GM19467 (cell line): ENCODE data around the gene RYR1.
A peak's percentile ranks its signal among the peaks of the same experiment; 100 is the strongest.
"Not testable (repeated sequence)": the region's sequence is repeated elsewhere in the genome, so short reads cannot be mapped to it uniquely, and the experiment has no call there.

Experiments
- ATAC-seq: cut with Tn5 transposase; IDR thresholded peaks from one replicate; pipeline ENCODE4 v1.9.1; 2021; ENCODE audit warnings: mild to moderate bottlenecking, moderate library complexity; ENCODE audit not compliant: unreplicated experiment

Gene RYR1

GRCh38 chr19:38399537-38399936 lies 34.0 kb upstream of the RYR1 start:
- no peak for ATAC-seq

- ATAC-seq: no peak
These were observed 33.1 kb upstream of the RYR1 start for GRCh38 chr19:38400361-38400760.

GRCh38 chr19:38401148-38401547 lies 32.3 kb upstream of the RYR1 start:
- no peak for ATAC-seq

GRCh38 chr19:38402623-38402966 lies 30.9 kb upstream of the RYR1 start:
- no peak for ATAC-seq

GRCh38 chr19:38402967-38403674 lies 30.4 kb upstream of the RYR1 start, which contains the start of gene FAM98C:
FAM98C (plus strand) TSS chr19:38403093; CDS start chr19:38403154, 61 bp downstream.
- ATAC-seq: peak; percentile 80

DNA sequence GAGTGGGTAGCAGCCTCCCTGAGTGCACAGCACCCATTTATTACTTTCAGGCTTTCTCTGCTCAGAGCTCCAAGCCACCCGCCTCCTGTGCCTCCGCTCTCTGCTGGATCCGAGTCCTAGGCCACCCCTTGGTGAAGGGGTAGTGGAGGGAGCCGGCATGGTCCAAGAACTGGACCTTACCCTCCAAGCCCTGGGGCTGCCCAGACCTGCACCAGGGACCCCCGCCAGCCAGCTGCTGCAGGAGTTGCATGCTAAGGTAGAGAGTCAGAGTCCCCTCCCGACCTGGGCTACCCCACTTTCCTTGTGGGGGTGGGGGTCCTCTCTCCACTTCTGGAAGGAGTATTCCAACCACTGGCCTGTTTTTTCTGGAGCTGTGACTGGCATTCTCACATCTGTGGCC lies 28.6 kb upstream of the RYR1 start:
- ATAC-seq: no peak

DNA sequence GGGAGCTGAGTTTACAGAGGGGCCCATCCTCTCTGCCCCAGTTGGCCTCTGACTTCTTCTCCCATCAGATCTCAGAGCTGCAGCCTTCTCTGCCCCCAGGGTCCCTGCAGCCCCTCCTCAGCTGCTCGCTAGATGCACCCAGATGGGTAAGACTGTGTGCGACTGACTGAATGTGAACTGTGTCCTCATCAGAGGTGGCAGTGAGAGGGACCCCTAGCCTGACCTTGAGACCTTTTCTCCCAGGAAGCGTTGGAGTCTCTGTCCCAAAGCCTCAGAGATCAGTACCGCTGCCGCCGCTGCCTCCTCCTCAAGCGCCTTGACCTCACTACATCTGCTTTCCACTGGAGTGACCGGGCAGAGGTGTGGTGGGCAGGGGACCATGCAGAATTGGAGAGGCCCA lies 28.2 kb upstream of the RYR1 start:
- no peak for ATAC-seq

GRCh38 chr19:38409631-38410133 lies 23.8 kb upstream of the RYR1 start:
- ATAC-seq: no peak

DNA sequence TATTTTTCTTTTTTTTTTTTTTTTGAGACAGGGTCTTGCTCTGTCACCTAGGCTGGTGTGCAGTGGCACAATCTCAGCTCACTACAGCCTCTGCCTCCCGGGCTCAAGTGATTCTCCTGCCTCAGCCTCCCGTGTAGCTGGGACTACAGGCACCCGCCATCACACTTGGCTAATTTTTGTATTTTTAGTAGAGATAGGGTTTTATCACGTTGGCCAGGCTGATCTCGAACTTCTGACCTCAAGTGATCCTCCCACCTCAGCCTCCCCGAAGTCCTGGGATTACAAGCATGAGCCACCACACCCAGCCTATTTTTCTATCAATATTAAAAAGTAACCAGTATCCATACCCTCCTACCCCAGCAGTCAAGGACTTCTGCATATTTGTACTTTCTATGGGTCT lies 23.1 kb upstream of the RYR1 start:
- not testable (repeated sequence) for ATAC-seq

- no peak for ATAC-seq
These were observed 22.3 kb upstream of the RYR1 start for GRCh38 chr19:38411041-38411712.

DNA sequence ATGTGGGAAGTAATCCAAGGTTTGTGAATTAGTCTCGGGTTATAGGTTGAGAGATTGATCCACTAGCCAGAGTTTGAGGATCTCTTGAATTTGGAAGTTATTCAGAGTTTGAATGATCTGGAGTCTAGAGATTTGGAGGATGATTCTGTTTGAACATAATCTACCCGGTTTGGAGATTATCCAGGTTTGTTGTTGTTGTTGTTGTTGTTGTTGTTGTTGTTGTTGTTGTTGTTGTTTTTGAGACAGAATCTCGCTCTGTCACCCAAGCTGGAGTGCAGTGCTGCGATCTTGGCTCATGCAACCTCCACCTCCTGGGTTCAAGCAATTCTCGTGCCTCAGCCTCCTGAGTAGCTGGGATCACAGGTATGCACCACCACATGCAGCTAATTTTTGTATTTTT lies 21.6 kb upstream of the RYR1 start:
- not testable (repeated sequence) for ATAC-seq

DNA sequence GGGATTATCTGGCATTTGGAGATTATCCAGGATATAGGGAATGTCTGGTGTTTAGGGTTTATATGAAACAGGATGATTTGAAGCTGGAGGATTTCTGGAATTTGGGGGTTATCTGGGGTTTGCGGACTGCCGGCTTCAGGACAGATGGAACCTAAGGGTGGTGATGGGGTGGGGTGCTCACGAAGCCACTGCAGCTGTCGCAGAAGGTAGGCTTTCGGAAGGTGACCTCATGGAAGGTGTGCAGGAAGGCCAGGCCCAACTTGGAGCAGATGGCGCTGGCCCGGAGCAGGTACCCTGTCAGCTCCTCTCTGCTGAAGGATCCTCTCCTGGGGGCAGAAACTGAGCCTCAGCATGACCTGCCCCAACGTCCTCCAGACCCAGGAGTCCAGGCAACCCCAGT lies 21.0 kb upstream of the RYR1 start:
- no peak for ATAC-seq

GRCh38 chr19:38412961-38413360 lies 20.5 kb upstream of the RYR1 start:
- ATAC-seq: no peak

GRCh38 chr19:38413416-38413815 lies 20.1 kb upstream of the RYR1 start:
- no peak for ATAC-seq

- ATAC-seq: no peak
These were observed 16.3 kb upstream of the RYR1 start for GRCh38 chr19:38417146-38417543.

GRCh38 chr19:38417544-38418506 lies 15.7 kb upstream of the RYR1 start:
- no peak for ATAC-seq

DNA sequence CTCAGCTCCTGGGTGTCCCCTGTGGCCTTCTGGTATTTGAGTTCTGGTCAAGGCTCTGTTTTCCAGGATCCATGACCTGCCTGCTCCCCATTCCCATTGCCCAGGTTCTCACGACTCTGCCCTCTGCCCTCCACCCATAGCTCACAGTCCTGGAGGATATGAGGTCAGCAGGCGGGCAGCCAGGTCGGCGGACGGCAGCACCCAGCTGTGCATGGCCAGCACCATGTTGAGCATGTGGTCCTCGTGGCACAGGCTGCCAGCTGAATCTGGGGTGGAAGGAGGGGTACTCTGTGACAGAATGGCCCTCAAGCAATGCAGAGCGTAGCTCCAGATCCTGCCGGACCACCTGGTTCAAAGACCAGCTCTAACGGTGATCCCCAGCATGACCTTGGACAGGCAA lies 12.6 kb upstream of the RYR1 start:
- ATAC-seq: no peak

- no peak for ATAC-seq
These were observed 11.6 kb upstream of the RYR1 start for GRCh38 chr19:38421856-38422255.

DNA sequence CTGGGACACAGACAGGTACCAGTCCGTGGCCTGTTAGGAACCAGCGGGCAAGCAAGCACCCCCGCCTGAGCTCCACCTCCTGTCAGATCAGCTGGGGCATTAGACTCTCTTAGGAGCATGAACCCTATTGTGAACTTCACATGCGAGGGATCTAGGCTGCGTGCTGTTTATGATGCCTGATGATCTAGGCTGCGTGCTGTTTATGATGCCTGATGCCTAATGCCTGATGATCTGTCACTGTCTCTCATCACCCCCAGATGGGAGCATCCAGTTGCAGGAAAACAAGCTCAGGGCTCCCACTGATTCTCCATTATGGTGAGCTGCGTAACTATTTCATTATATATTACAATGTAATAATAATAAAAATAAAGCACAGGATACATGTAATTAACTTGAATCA lies 11.1 kb upstream of the RYR1 start:
- no peak for ATAC-seq

DNA sequence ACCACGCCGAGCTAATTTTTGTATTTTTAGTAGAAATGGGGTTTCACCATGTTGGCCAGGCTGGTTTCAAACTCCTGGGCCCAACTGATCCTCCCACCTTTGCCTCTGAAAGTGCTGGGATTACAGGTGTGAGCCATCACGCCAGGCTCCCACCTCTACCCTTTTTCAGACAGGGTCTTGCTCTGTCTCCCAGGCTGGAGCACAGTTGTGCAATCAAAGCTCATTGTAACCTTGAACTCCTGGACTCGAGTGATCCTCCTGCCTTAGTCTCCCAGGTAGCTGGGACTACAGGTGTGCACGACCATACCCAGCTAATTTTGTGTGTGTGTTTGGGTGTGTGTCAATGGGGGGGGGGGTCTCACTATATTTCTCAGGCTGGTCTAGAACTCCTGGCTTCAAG lies 9.2 kb upstream of the RYR1 start:
- no peak for ATAC-seq

- ATAC-seq: no peak
These were observed 8.2 kb upstream of the RYR1 start for GRCh38 chr19:38425222-38425809.
